Measurements from ENCODE around the gene EDAR.

- TF ChIP-seq, protein P1, sequence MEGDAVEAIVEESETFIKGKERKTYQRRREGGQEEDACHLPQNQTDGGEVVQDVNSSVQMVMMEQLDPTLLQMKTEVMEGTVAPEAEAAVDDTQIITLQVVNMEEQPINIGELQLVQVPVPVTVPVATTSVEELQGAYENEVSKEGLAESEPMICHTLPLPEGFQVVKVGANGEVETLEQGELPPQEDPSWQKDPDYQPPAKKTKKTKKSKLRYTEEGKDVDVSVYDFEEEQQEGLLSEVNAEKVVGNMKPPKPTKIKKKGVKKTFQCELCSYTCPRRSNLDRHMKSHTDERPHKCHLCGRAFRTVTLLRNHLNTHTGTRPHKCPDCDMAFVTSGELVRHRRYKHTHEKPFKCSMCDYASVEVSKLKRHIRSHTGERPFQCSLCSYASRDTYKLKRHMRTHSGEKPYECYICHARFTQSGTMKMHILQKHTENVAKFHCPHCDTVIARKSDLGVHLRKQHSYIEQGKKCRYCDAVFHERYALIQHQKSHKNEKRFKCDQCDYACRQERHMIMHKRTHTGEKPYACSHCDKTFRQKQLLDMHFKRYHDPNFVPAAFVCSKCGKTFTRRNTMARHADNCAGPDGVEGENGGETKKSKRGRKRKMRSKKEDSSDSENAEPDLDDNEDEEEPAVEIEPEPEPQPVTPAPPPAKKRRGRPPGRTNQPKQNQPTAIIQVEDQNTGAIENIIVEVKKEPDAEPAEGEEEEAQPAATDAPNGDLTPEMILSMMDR (IDR thresholded peaks at IDR 0.05): no peak
- TF ChIP-seq EP300 (IDR thresholded peaks at IDR 0.05) (no peak), POLR2A (IDR thresholded peaks at IDR 0.05) (no peak)
These were observed 42.6 kb downstream of the EDAR start for GRCh38 chr2:108946442-108946841.

Data from upper lobe of left lung (tissue), 4 donors.